K562 (cell line): Measurements from ENCODE around the gene OSCAR. TPM values are rescaled to one million over a fixed set of nuclear protein-coding genes. Genes with fewer than 3 reads are reported as not detected.

Experiments used
- CEBPZ ChIP-seq: fragments of 150-350 bp; IDR thresholded peaks from 2 replicates; pipeline ENCODE4 v1.6.1; 2014; ENCODE audit warnings: low read depth, mild to moderate bottlenecking, low read length, borderline replicate concordance
- DIDO1 ChIP-seq: fragments of 450-650 bp; IDR thresholded peaks from 2 replicates; pipeline ENCODE4 v1.6.1; 2016; ENCODE audit warnings: low read depth, missing biosample characterization, missing genetic modification characterization
- HNRNPH1 ChIP-seq: fragments of 200-400 bp; formaldehyde crosslinking; optimal IDR thresholded peaks from 2 replicates; pipeline ENCODE3; 2017; ENCODE audit warnings: low read depth, mild to moderate bottlenecking, low read length, moderate library complexity
- POLR2AphosphoS2 ChIP-seq: IDR thresholded peaks from 2 replicates; pipeline ENCODE4 v1.6.1; 2012; ENCODE audit warnings: low read length, improper control_type of control experiment
- POLR3G ChIP-seq: IDR thresholded peaks from 2 replicates; pipeline ENCODE4 v1.6.1; 2011; ENCODE audit not compliant: insufficient read length, insufficient replicate concordance; ENCODE audit errors: extremely low read depth
- RBM14 ChIP-seq: fragments of 200-400 bp; formaldehyde crosslinking; IDR thresholded peaks from 2 replicates; pipeline ENCODE4 v1.6.1; 2018; ENCODE audit warnings: low read depth, mild to moderate bottlenecking, low read length, moderate library complexity, borderline replicate concordance; ENCODE audit not compliant: insufficient read depth
- SOX6 ChIP-seq: fragments of 450-650 bp; IDR thresholded peaks from 2 replicates; pipeline ENCODE4 v1.6.1; 2014; ENCODE audit warnings: mild to moderate bottlenecking
- SRSF9 ChIP-seq: fragments of 200-400 bp; formaldehyde crosslinking; IDR thresholded peaks from 2 replicates; pipeline ENCODE4 v1.6.1; 2017; ENCODE audit warnings: low read depth, low read length, borderline replicate concordance
- STAT5B ChIP-seq: fragments of 250-450 bp; sonication (Bioruptor Pico); IDR thresholded peaks from 2 replicates; pipeline ENCODE4 v1.8.0; 2021; ENCODE audit warnings: mild to moderate bottlenecking, inconsistent platforms
- polyA plus RNA-seq, 8 experiments: library from polyadenylated mRNA; depleted of rRNA in 4 of 8; stranded (reverse) in 5 of 8; unstranded in 3 of 8; fragments of >200 nt; fragmentation: Nextera tagmentation in 2 of 8; fragmentation: Illumina TruSeq in 1 of 8; extraction: Ambion mirVana in 2 of 8; extraction: Trizol in 1 of 8; gene quantifications; 2 replicates each; pipeline versions ENCODE4 v1.2.1 to v1.2.3, GENCODE V29; 2011 to 2014; ENCODE audit warnings: inconsistent platforms in 1 of 8, missing spikeins in 1 of 8
- total RNA-seq, 7 experiments: library from RNA; depleted of rRNA in 6 of 7; stranded (reverse); fragments of >200 nt in 6 of 7; fragmentation: Illumina TruSeq in 2 of 7; extraction: Trizol in 2 of 7; gene quantifications; 2 replicates each; pipeline versions ENCODE4 v1.2.1 to v1.2.3, GENCODE V29; 2011 to 2021; ENCODE audit warnings: low replicate concordance in 1 of 7
- TF ChIP-seq, protein P1 (sequence below): fragments of 450-650 bp; IDR thresholded peaks from 2 replicates; pipeline ENCODE4 v1.6.1; 2017; ENCODE audit warnings: antibody characterized with exemption, mild to moderate bottlenecking

Gene OSCAR
- total and polyA plus RNA-seq, 9 of the 15 experiments (the other 6 are each of a cell fraction or from before 2014, with no cell fraction given): 0.09 to 0.62 (median 0.13) TPM; not detected in 5

GRCh38 chr19:54096617-54097106 lies 3.9 kb downstream of the OSCAR start (continued):
- TF ChIP-seq, protein P1, sequence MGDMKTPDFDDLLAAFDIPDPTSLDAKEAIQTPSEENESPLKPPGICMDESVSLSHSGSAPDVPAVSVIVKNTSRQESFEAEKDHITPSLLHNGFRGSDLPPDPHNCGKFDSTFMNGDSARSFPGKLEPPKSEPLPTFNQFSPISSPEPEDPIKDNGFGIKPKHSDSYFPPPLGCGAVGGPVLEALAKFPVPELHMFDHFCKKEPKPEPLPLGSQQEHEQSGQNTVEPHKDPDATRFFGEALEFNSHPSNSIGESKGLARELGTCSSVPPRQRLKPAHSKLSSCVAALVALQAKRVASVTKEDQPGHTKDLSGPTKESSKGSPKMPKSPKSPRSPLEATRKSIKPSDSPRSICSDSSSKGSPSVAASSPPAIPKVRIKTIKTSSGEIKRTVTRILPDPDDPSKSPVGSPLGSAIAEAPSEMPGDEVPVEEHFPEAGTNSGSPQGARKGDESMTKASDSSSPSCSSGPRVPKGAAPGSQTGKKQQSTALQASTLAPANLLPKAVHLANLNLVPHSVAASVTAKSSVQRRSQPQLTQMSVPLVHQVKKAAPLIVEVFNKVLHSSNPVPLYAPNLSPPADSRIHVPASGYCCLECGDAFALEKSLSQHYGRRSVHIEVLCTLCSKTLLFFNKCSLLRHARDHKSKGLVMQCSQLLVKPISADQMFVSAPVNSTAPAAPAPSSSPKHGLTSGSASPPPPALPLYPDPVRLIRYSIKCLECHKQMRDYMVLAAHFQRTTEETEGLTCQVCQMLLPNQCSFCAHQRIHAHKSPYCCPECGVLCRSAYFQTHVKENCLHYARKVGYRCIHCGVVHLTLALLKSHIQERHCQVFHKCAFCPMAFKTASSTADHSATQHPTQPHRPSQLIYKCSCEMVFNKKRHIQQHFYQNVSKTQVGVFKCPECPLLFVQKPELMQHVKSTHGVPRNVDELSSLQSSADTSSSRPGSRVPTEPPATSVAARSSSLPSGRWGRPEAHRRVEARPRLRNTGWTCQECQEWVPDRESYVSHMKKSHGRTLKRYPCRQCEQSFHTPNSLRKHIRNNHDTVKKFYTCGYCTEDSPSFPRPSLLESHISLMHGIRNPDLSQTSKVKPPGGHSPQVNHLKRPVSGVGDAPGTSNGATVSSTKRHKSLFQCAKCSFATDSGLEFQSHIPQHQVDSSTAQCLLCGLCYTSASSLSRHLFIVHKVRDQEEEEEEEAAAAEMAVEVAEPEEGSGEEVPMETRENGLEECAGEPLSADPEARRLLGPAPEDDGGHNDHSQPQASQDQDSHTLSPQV: no peak
- TF ChIP-seq HNRNPH1: no peak
- no peak for TF ChIP-seq STAT5B (CRISPR knock-in tag)
- TF ChIP-seq RBM14: no peak
- TF ChIP-seq SOX6: no peak
- TF ChIP-seq CEBPZ: no peak
- TF ChIP-seq SRSF9: no peak
- no peak for TF ChIP-seq DIDO1 (tag)
- no peak for TF ChIP-seq POLR2AphosphoS2
- TF ChIP-seq POLR3G: no peak
